Stimulated activated CD4-positive, alpha-beta T cell treated with anti-CD3 and anti-CD28 coated beads, Interleukin-15, amount 100 ng/mL, for 24 hours (primary cell): ENCODE results near the gene NCKAP5.

Experiments
- DNase-seq: peaks from one replicate; pipeline ENCODE4 v3.0.0-alpha.2; 2020

NCKAP5 gene

GRCh38 chr2:133193544-133194361, 374.5 kb downstream of the NCKAP5 start:
- DNase-seq = no peak

GRCh38 chr2:133192028-133192427, 376.2 kb downstream of the NCKAP5 start:
- no peak for DNase-seq

GRCh38 chr2:133177196-133177595, 391.1 kb downstream of the NCKAP5 start:
- DNase-seq = no peak

GRCh38 chr2:133175926-133176325, 392.3 kb downstream of the NCKAP5 start:
- DNase-seq = no peak

- no peak for DNase-seq
Observed at GRCh38 chr2:133173224-133173623, 395.0 kb downstream of the NCKAP5 start.

- DNase-seq = no peak
Observed at GRCh38 chr2:133171393-133172004, 396.8 kb downstream of the NCKAP5 start.

GRCh38 chr2:133169274-133169912, 398.9 kb downstream of the NCKAP5 start:
- no peak for DNase-seq

- no peak for DNase-seq
Observed at GRCh38 chr2:133167990-133168389, 400.3 kb downstream of the NCKAP5 start.

GRCh38 chr2:133167223-133167622, 401.0 kb downstream of the NCKAP5 start:
- DNase-seq = no peak

GRCh38 chr2:133166031-133166430, 402.2 kb downstream of the NCKAP5 start:
- DNase-seq = no peak

- no peak for DNase-seq
Observed at GRCh38 chr2:133163111-133163510, 405.2 kb downstream of the NCKAP5 start.

- DNase-seq = no peak
Observed at GRCh38 chr2:133158442-133158841, 409.8 kb downstream of the NCKAP5 start.

- DNase-seq = no peak
Observed at GRCh38 chr2:133158024-133158423, 410.2 kb downstream of the NCKAP5 start.

- no peak for DNase-seq
Observed at GRCh38 chr2:133157141-133157540, 411.1 kb downstream of the NCKAP5 start.

- no peak for DNase-seq
Observed at GRCh38 chr2:133152801-133153200, 415.5 kb downstream of the NCKAP5 start.

GRCh38 chr2:133148187-133148586, 420.1 kb downstream of the NCKAP5 start:
- DNase-seq = no peak

GRCh38 chr2:133146893-133147292, 421.4 kb downstream of the NCKAP5 start:
- DNase-seq = no peak

GRCh38 chr2:133143645-133144044, 424.6 kb downstream of the NCKAP5 start:
- DNase-seq = no peak

- no peak for DNase-seq
Observed at GRCh38 chr2:133142087-133142486, 426.2 kb downstream of the NCKAP5 start.

- no peak for DNase-seq
Observed at GRCh38 chr2:133140620-133141019, 427.6 kb downstream of the NCKAP5 start.

GRCh38 chr2:133139847-133140533, 428.3 kb downstream of the NCKAP5 start:
- no peak for DNase-seq

- no peak for DNase-seq
Observed at GRCh38 chr2:133138693-133139092, 429.6 kb downstream of the NCKAP5 start.

GRCh38 chr2:133135035-133135654, 433.1 kb downstream of the NCKAP5 start:
- no peak for DNase-seq
